ENCODE measurements around the gene SEMA4G.
"Not testable (repeated sequence)": the region's sequence is repeated elsewhere in the genome, so short reads cannot be mapped to it uniquely, and the experiment has no call there.

The SEMA4G gene

GRCh38 chr10:100970914-100971811, 1.9 kb downstream of the SEMA4G start:
- no peak for DNase-seq

GRCh38 chr10:100972115-100972903, 3.0 kb downstream of the SEMA4G start:
- DNase-seq = no peak

DNA sequence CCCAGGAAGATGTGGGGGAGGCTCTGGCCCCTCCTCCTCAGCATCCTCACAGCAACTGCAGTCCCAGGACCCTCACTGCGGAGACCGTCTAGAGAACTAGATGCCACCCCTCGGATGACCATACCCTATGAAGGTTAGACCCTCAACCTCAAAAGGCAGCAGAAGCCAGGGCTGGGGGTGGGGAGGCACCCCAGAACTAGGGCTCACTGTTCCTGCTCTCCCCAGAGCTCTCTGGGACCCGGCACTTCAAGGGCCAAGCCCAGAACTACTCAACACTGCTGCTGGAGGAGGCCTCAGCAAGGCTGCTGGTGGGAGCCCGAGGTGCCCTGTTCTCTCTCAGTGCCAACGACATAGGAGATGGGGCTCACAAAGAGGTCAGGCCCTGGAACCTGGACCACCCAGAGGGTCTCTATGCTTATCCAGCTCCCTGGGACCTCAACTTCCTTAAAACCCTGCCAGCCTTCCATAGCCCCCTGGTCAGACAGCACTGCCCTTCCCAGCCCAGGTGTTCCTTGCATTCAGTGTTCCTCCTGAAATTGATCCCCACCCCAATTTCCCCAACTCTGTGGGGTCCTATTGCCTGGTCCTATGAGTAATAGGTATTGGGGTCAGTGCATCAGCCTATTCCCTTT, 3.7 kb downstream of the SEMA4G start:
- DNase-seq = no peak

GRCh38 chr10:100975397-100975796, 6.1 kb downstream of the SEMA4G start:
- DNase-seq = not testable (repeated sequence)

- no peak for DNase-seq
These were observed 7.6 kb downstream of the SEMA4G start for GRCh38 chr10:100976906-100977305.

DNA sequence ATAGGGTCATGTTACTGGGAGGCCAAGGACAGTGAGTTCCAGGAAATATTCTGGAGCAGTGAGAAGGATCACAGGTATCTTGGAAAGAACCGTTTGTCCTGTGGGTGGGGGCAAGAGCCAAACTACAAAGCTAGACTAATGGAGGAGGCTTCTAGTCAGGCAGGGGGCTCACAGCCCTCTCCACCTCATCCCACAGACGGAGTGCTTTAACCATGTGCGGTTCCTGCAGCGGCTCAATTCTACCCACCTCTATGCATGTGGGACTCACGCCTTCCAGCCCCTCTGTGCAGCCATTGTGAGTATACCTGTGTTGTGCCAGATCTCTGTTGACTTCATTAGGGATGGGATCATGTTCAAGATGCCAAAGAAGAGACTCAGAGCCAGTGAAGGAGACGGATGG, 8.1 kb downstream of the SEMA4G start:
- DNase-seq = no peak

DNA sequence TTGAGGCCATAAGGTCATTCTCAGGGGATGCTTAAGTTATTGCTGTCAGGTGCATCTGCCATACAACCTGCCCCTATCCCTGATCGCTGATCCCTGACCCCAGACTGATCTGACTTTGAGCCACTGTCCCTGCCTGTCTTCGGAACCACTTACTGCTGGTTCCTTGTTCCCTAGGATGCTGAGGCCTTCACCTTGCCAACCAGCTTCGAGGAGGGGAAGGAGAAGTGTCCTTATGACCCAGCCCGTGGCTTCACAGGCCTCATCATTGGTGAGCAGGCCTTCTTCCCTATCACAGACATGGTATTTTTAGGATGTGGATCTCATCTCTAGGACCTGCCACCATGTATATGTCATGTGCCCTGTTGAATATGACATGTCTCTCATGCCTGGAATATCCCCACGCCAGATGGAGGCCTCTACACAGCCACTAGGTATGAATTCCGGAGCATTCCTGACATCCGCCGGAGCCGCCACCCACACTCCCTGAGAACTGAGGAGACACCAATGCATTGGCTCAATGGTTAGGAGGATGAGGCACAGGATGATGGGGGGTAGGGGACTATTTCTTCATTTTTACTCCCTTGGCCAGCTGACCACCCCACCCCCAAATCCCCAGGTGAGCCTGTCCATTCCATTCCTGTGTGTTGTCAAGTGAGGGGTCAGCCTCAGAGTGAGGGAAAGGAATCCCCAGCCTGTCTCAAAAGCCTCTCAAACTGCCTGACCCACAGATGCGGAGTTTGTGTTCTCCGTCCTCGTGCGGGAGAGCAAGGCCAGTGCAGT, 9.0 kb downstream of the SEMA4G start:
- DNase-seq = no peak

DNA sequence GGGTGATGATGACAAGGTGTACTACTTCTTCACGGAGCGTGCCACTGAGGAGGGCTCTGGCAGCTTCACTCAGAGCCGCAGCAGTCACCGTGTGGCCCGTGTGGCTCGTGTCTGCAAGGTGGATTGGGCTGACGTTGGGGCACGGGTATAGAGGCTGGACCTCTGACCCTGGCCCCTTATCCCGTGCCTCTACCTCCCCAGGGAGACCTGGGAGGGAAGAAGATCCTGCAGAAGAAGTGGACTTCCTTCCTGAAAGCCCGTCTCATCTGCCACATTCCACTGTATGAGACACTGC, 9.5 kb downstream of the SEMA4G start:
- no peak for DNase-seq

DNA sequence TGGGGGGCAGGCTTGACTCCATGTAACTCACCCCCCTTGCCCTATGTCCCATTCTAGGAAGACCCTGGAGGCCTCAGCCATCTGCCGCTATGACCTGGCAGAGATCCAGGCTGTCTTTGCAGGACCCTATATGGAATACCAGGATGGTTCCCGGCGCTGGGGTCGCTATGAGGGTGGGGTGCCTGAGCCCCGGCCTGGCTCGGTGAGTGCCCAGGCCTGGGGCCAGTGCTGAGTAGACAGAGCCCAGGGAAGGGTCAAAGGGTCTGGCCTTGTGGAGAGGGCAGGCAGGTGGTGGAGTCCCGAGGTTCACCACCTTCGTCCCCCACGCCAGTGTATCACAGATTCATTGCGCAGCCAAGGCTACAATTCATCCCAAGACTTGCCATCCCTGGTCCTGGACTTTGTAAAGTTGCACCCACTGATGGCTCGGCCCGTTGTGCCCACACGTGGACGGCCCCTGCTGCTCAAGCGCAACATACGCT, 10.5 kb downstream of the SEMA4G start:
- no peak for DNase-seq

DNA sequence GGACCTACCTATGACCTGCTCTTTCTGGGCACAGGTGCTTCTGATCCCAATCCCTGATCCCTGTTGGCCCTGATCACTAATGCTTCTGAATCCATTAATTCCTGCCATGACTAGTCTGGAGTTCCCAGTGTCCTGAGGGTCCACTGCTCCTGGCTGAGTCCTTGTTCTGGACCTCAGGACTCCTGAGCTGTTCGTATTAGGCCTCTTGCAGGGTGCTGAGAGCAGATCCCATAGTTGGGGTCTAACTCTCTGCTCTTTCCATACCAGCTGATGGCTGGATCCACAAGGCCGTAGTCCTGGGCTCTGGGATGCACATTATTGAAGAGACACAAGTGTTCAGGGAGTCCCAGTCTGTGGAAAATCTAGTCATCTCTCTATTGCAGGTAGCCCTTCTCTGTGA, 11.0 kb downstream of the SEMA4G start:
- no peak for DNase-seq

DNA sequence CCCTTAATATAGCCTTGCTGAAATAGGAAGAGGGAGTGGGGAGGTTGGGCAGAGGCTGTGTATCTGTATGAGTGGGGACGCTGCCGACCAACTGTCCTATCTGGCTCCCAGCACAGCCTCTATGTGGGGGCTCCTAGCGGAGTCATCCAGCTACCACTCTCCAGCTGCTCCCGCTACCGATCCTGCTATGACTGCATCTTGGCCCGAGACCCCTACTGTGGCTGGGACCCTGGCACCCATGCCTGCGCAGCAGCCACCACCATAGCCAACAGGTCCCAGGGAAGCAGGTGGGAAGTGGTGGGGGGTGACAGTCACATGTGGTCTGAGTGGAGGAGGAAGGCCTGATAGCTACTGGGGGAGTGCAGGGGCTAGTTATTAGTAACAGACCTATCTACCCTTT, 11.4 kb downstream of the SEMA4G start:
- DNase-seq = no peak

GRCh38 chr10:100981178-100981772, 12.0 kb downstream of the SEMA4G start:
- DNase-seq = no peak

DNA sequence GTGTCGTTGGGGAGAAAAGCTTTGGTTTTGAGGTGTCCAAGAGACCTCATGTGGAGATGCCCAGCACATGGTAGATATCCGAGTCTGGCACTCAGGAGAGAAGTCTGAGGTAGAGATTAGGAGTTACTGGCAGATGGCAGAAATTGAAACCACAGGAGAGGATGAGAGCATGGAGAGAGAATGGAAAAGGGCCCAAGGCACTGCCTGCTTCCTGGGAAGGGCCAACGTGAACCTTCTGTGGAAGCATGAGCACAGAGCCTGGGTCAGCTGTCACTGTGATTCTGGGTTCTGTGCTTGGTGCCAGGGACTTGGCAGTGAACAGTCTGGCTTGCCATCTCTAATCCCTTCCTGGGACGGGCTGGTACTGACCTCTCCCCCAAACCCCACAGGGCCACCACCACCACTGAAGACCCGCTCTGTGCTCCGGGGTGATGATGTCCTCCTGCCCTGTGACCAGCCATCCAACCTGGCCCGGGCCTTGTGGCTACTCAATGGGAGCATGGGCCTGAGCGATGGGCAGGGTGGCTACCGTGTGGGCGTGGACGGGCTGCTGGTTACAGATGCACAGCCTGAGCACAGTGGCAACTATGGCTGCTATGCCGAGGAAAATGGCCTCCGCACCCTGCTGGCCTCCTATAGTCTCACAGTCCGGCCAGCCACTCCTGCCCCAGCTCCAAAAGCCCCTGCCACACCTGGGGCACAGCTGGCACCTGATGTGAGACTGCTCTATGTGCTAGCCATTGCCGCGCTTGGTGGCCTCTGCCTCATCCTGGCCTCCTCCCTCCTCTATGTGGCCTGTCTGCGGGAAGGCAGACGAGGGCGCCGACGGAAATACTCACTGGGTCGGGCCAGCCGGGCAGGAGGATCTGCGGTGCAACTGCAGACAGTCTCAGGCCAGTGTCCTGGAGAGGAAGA, 13.9 kb downstream of the SEMA4G start:
- no peak for DNase-seq

DNA sequence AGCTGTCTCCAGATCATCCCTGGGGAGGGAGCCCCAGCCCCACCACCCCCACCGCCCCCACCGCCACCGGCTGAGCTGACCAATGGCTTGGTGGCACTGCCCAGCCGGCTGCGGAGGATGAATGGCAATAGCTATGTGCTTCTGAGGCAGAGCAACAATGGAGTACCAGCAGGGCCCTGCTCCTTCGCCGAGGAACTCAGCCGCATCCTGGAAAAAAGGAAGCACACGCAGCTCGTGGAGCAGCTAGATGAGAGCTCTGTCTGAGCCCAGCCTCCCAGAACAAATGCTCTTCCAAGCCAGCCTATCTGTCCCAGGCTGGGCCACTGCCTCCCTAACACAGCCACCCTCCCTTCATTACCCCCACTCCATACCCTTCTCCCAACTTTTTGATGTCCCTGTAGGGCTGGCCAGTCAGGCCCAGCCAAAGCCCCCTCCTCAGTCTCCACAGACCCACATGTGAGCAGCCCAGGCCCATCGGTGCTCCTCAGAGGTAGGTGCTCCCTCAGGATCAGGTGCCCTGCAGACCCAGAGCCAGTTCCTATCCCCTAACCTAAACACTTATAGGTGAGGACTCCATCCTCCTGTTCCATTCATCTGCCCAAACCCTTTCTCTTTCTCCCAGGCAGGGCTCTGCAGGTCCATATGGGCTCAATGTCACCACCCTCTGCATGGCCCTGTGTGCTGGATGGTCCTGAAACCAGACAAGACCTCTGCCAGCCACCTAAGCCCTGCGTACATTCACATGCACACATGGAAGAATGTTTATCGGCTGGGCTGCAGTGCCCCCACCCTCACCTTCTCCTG, 14.8 kb downstream of the SEMA4G start:
- DNase-seq = no peak

GRCh38 chr10:100984672-100985177, 15.4 kb downstream of the SEMA4G start:
- no peak for DNase-seq

- DNase-seq = no peak
These were observed 16.0 kb downstream of the SEMA4G start for GRCh38 chr10:100985336-100985735.

DNA sequence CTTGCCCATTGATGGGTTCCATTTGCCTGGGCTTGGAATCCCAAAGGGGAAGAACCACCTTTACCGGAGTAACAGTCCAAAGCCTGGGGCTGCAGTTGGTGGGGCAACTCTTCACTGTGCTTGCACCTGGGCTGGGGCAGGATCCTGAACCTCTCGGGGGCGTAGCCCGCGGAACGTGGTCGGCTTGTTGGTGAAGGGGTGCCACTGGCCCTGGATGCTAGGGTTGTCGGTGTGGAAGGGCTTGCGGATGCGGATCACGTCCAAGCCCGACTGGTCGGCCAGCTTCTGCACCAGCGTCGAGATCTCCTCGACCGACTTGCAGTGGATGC, 17.3 kb downstream of the SEMA4G start:
- no peak for DNase-seq

GRCh38 chr10:100986952-100987684, 17.8 kb downstream of the SEMA4G start, which contains the start of the genes MRPL43 and TWNK:
TSS of gene MRPL43 (minus strand) at chr10:100987497. CDS start at chr10:100987443, 54 bp downstream.
TSS of gene TWNK (plus strand) at chr10:100987543. CDS start at chr10:100988211, 668 bp downstream.
- DNase-seq = peak; percentile 54 to 67

DNA sequence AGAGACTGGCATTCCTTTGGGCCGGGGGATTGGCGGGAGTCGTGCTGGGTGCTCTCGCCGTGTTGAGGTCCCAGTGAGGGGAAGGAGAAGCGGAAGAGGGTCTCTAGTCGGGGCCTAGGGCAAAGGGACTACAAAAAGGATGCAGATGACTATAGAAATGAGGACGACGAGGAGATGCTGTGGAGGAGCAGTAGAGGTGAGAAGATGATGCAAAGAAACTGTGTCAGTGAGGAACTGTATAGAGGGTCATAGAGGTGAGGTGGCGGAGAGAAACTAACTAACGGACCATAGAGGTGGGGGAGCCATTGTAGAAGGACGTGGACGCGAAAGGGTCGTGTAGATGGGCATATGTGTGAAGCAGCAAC, 18.4 kb downstream of the SEMA4G start:
- DNase-seq = no peak
